ENCODE results near the gene TMTC2.

The TMTC2 gene

DNA sequence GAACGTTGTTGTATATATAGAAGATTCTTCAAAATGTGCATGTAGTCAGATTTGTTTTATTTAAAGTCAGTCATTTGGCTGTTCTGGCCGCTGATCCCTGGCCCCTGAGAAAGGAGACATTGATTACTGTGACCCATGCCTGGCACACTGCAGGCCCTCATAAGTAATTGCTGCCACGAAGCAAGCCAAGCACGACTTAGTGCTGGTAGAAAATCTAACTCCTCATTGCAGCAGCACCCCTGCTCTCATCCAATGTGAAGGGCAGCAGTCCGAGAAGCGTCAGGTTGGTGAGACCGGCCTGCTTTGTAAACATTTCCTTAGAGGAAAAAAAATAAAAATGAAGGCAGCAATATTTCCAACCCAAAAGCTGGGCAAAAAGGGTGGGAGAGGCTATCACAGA lies 22.8 kb upstream of the TMTC2 start:
- H3K4me3 Mint-ChIP-seq = no peak overlapping the region

DNA sequence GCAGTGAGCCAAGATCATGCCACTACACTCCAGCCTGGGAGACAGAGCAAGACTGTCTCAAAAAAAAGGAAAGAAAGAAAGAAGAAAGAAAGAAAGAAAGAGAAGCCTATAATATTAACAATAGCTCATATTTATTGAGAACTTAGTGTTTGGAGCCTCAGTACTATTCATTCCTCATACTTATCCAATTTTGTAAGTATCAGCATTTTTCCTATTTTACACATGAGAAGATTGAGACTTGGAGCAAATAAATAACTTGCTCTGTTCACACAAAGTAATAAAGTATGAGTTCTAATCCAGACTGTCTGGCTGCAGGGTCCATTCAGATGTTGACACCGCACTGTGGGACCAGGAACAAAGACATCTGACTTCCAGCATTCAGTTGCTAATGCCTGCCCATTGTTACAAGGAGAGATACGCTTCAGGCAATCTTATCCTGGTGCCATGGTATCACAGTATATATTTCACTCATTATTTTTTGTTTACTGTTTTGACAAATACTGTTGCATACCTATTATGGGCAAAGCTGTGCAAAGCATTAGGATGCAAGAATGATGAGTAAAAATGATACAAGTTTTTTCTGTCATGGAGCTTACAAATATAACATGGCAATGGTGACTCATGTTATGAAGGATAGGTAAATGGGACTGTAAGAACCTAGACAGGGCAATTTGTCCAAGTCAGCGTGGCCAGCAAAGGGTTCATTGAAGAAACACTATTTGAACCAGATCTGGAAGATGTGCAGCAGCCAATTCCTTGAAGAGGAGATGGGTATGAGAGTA lies 21.4 kb upstream of the TMTC2 start:
- Mint-ChIP-seq H3K4me3 (no peak overlapping the region), H3K27ac (no peak overlapping the region), H3K27me3 (peaks cover 7 to 10% of the 10 kb centered on the region in 2 donors), H3K4me1 (ENCODE audit: low read depth in 2 of 2) (no peaks in the 10 kb centered on the region), H3K9me3 (no peaks in the 10 kb centered on the region), H3K36me3 (ENCODE audit: insufficient read depth) (peaks cover 4% of the 10 kb centered on the region)
- no peak for DNase-seq
- ATAC-seq (replicated peaks) = no peak

More for the DNA sequence above, 22.8 kb upstream of the TMTC2 start:
- no peaks in the 10 kb centered on the region for H3K4me1 Mint-ChIP-seq (ENCODE audit: low read depth in 2 of 2)
- H3K27ac Mint-ChIP-seq = no peak overlapping the region
- no peaks in the 10 kb centered on the region for H3K9me3 Mint-ChIP-seq
- DNase-seq (no peak), ATAC-seq (replicated peaks) (no peak)
- H3K36me3 Mint-ChIP-seq (ENCODE audit: insufficient read depth) = peaks cover 4% of the 10 kb centered on the region
- peaks cover 5 to 7% of the 10 kb centered on the region in 2 donors for H3K27me3 Mint-ChIP-seq

DNA sequence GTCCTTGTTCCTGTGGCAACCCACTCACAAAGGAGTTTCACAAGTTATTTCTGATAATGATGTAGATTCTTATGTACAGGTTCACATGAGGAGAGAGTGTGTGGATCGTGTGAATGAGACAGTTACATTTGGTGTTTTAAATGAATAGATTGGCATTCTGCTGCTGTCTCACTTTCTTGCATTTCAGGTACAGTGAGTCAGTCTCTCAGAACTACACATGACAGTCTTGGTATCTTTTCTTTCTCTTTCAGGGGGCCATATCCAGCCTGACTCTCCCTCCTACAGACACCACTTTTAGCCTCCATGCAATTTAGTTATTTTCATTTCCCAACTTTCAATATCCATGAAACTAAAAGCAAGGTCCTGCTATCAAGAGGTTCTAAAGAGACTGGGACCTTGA lies 19.9 kb upstream of the TMTC2 start:
- DNase-seq (no peak), ATAC-seq (replicated peaks) (no peak)
- Mint-ChIP-seq H3K27me3 (peaks cover 7 to 10% of the 10 kb centered on the region in 2 donors), H3K4me3 (no peak overlapping the region), H3K36me3 (ENCODE audit: insufficient read depth) (peaks cover under 1% of the 10 kb centered on the region), H3K4me1 (ENCODE audit: low read depth in 2 of 2) (no peaks in the 10 kb centered on the region), H3K9me3 (no peaks in the 10 kb centered on the region), H3K27ac (no peak overlapping the region)

GRCh38 chr12:82671673-82672195 lies 15.0 kb upstream of the TMTC2 start:
- DNase-seq (no peak), ATAC-seq (replicated peaks) (no peak)
- Mint-ChIP-seq H3K4me3 (no peak overlapping the region), H3K9me3 (no peaks in the 10 kb centered on the region), H3K4me1 (ENCODE audit: low read depth in 2 of 2) (no peaks in the 10 kb centered on the region), H3K36me3 (ENCODE audit: insufficient read depth) (no peaks in the 10 kb centered on the region), H3K27me3 (peaks cover 7 to 24% of the 10 kb centered on the region in 2 donors), H3K27ac (no peak overlapping the region)

DNA sequence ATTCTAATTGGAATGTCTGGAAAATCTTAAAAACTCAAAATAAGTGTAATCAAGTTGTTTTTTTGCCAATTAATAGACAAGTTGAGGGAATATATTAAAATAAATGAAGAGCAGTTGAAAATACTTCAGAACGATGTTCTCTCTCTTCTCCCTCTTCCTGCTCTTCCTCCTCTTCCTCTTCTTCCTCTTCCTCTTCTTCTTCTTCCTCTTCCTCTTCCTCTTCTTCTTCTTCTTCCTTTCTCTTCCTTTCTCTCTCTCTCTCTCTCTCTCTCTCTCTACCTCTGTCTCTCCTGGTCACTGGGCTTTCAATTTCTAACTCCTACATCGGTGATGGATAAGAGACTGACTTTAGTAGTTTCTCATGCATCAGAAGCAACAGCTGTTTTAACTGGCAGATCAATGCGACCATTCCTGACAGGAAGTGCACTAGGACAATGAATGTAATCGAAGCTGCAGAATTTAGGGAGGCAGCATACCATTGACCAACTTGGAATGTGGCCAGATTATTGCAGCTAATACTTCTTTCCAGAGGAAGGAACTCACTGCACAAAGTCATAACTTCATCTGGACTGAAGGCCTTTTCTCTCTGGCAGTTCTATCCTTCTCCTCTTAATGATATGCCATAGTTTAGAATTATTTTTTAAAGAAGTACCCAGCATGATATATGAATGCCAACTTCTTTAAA lies 13.8 kb upstream of the TMTC2 start:
- Mint-ChIP-seq H3K27me3 (peaks cover 9 to 24% of the 10 kb centered on the region in 2 donors), H3K4me1 (ENCODE audit: low read depth in 2 of 2) (no peaks in the 10 kb centered on the region), H3K4me3 (no peak overlapping the region), H3K9me3 (no peaks in the 10 kb centered on the region), H3K27ac (no peak overlapping the region), H3K36me3 (ENCODE audit: insufficient read depth) (no peaks in the 10 kb centered on the region)
- ATAC-seq (replicated peaks) (no peak), DNase-seq (no peak)

DNA sequence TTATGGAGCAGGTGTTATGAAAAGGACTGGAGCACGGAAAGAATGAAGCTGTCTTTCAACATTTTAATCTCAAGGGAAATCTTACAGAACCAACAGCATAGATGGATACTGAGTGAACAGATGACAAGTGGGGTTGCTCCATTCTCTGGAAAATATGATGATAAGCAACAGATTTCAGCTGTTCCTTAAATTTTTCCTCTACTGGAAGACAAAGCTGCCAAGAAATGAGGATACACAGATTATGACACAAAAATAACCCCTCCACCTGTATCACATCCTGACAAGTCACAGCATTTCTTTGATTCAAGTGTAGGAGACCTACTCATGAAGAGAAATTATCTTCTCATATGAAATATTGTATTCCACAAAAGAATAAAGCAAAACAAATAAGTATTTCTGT lies 13.0 kb upstream of the TMTC2 start:
- Mint-ChIP-seq H3K36me3 (ENCODE audit: insufficient read depth) (no peaks in the 10 kb centered on the region), H3K4me1 (ENCODE audit: low read depth in 2 of 2) (no peaks in the 10 kb centered on the region), H3K4me3 (no peak overlapping the region), H3K9me3 (no peaks in the 10 kb centered on the region), H3K27ac (no peak overlapping the region), H3K27me3 (peaks cover 13 to 23% of the 10 kb centered on the region in 2 donors)
- ATAC-seq (replicated peaks) = no peak
- no peak for DNase-seq

DNA sequence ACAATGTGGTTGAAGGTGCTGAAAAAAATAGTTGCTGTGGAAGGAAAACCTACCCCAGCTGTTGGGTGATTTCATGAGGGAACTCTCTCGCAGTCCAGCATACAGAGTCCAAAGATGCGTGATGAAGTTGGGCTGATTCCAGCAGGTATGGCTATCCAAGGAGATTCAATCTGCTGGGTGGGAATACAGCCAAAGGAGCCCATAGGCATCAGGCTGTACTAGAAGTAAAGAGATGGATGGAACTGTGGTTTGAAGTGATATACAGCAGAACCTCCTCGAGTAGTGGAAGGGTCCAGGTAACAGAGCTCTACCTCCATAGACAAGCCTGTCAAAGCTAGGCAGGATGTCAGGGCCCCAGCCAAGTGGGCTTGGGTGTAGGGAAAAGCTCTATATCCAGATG lies 11.5 kb upstream of the TMTC2 start:
- Mint-ChIP-seq H3K4me1 (ENCODE audit: low read depth in 2 of 2) (no peaks in the 10 kb centered on the region), H3K9me3 (no peaks in the 10 kb centered on the region), H3K4me3 (no peak overlapping the region), H3K36me3 (ENCODE audit: insufficient read depth) (no peaks in the 10 kb centered on the region), H3K27me3 (peaks cover 8 to 27% of the 10 kb centered on the region in 2 donors), H3K27ac (no peak overlapping the region)
- ATAC-seq (replicated peaks) = no peak
- DNase-seq = no peak

- Mint-ChIP-seq H3K4me3 (no peak overlapping the region), H3K27me3 (peaks cover 18 to 21% of the 10 kb centered on the region in 2 donors), H3K27ac (no peak overlapping the region), H3K36me3 (ENCODE audit: insufficient read depth) (peaks cover 13% of the 10 kb centered on the region), H3K4me1 (ENCODE audit: low read depth in 2 of 2) (peaks cover 8 to 9% of the 10 kb centered on the region in 2 donors), H3K9me3 (no peaks in the 10 kb centered on the region)
- no peak for ATAC-seq (replicated peaks)
- no peak for DNase-seq
Measured at GRCh38 chr12:82682326-82682725, 4.4 kb upstream of the TMTC2 start.

DNA sequence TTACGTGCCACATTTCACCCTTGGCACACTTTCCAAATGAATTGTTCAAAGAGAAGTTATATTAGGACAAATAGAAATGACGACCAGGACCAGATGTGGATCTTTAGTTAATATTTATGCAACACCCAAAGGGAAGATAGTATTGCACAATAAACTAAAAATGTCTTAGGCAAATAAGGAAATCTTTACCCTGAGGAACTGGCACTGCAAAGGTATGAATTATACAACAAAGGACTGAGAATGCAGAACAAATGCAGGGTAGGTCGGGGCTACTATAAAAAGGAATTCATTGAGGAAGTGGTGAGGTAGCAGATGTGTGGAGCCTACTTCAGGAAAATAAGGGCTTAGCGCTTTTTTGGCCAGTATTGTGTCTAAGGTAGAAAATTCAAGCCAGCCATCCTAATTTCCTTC lies 3.9 kb upstream of the TMTC2 start:
- peaks cover 18 to 20% of the 10 kb centered on the region in 2 donors for H3K27me3 Mint-ChIP-seq
- ATAC-seq (replicated peaks) (no peak), DNase-seq (no peak)
- H3K27ac Mint-ChIP-seq = no peak overlapping the region
- H3K4me1 Mint-ChIP-seq (ENCODE audit: low read depth in 2 of 2) = peaks cover 11% of the 10 kb centered on the region in 2 donors
- H3K4me3 Mint-ChIP-seq = no peak overlapping the region
- H3K9me3 Mint-ChIP-seq = no peaks in the 10 kb centered on the region
- H3K36me3 Mint-ChIP-seq (ENCODE audit: insufficient read depth) = peaks cover 16% of the 10 kb centered on the region

DNA sequence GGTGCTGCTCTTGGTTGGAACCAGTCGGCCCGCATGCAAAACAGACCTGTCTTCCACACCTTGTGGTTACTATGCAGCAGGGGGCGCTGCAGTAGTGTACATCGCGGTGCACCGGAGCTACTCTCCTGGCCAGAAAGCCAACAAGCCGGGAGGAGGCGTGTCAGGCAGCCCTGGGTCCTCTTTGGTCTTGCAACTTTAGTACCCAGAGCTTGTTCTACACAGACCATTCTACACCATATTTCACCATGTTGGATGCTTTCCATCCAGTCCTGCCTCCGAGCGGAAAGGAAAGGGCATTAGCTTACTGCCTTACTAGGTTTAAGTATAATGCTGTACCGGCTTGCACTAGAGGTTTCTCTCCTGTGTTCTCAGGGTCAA lies 927 bp upstream of the TMTC2 start:
- Mint-ChIP-seq H3K4me1 (ENCODE audit: low read depth in 2 of 2) (peaks cover 19 to 22% of the 10 kb centered on the region in 2 donors), H3K27ac (peak overlapping the region; percentile 96 to 97), H3K27me3 (peaks cover 6 to 13% of the 10 kb centered on the region in 2 donors), H3K4me3 (peak overlapping the region; percentile 96 to 99), H3K9me3 (no peaks in the 10 kb centered on the region), H3K36me3 (ENCODE audit: insufficient read depth) (peaks cover 16% of the 10 kb centered on the region)
- DNase-seq (peak; percentile 83 to 88 (median 85)), ATAC-seq (replicated peaks) (peak; percentile 63)

GRCh38 chr12:82687021-82688011 lies 610 bp downstream of the TMTC2 start:
- ATAC-seq (replicated peaks) = peak; percentile 35
- H3K27ac Mint-ChIP-seq = peak overlapping the region; percentile 96 to 97
- H3K36me3 Mint-ChIP-seq (ENCODE audit: insufficient read depth) = peaks cover 16% of the 10 kb centered on the region
- DNase-seq = peak; percentile 46 to 54 (median 52)
- H3K27me3 Mint-ChIP-seq = peaks cover under 1 to 8% of the 10 kb centered on the region in 2 donors
- H3K4me3 Mint-ChIP-seq = peak overlapping the region; percentile 96 to 99
- peaks cover 19 to 22% of the 10 kb centered on the region in 2 donors for H3K4me1 Mint-ChIP-seq (ENCODE audit: low read depth in 2 of 2)
- no peaks in the 10 kb centered on the region for H3K9me3 Mint-ChIP-seq

DNA sequence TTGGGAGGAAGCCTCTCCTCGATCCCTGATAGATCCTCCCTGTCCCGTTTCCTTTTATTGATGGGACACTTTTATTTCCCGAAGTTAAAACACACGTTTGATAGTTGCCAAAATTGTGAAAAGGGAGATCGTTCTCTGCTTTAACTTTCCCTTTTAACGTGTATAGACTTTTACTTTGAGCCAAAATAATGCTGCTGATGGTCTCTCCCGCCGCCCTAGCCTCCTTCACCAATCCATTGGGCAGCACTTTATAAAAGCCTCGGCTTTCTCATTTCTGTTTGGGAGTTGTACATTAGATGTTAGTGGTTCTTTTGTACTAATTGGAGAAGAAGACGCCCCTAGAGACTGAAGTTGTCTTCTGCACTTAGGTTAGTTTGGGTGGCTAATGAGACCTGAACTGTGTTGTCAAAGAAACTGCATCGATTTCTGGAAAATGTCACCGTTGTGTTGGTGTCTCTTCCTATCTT lies 1.4 kb downstream of the TMTC2 start:
- H3K36me3 Mint-ChIP-seq (ENCODE audit: insufficient read depth) = peaks cover 16% of the 10 kb centered on the region
- H3K27ac Mint-ChIP-seq = peak overlapping the region; percentile 96 to 97
- peaks cover 19 to 22% of the 10 kb centered on the region in 2 donors for H3K4me1 Mint-ChIP-seq (ENCODE audit: low read depth in 2 of 2)
- peak in 1 of 3 experiments; percentile 1 for DNase-seq
- H3K9me3 Mint-ChIP-seq = no peaks in the 10 kb centered on the region
- H3K27me3 Mint-ChIP-seq = peaks cover 0 to under 1% of the 10 kb centered on the region in 2 donors
- ATAC-seq (replicated peaks) = no peak
- peak overlapping the region; percentile 96 to 99 for H3K4me3 Mint-ChIP-seq

- H3K4me1 Mint-ChIP-seq (ENCODE audit: low read depth in 2 of 2) = peaks cover 19 to 22% of the 10 kb centered on the region in 2 donors
- peak overlapping the region in 1 of 2 donors; percentile 97 for H3K27ac Mint-ChIP-seq
- no peak for DNase-seq
- no peak for ATAC-seq (replicated peaks)
- H3K36me3 Mint-ChIP-seq (ENCODE audit: insufficient read depth) = peaks cover 16% of the 10 kb centered on the region
- H3K4me3 Mint-ChIP-seq = peak overlapping the region; percentile 96 to 99
- no peaks in the 10 kb centered on the region for H3K9me3 Mint-ChIP-seq
- H3K27me3 Mint-ChIP-seq = no peaks in the 10 kb centered on the region
Measured at GRCh38 chr12:82688596-82688995, 1.9 kb downstream of the TMTC2 start.

Data from effector memory CD8-positive, alpha-beta T cell (primary cell).